ENCODE data around the gene LEF1. TPM values are rescaled to one million over a fixed set of nuclear protein-coding genes. Genes with fewer than 3 reads are reported as not detected.

Gene LEF1
- total RNA-seq, 1 donor from 2014 or later = 1.1 TPM

DNA sequence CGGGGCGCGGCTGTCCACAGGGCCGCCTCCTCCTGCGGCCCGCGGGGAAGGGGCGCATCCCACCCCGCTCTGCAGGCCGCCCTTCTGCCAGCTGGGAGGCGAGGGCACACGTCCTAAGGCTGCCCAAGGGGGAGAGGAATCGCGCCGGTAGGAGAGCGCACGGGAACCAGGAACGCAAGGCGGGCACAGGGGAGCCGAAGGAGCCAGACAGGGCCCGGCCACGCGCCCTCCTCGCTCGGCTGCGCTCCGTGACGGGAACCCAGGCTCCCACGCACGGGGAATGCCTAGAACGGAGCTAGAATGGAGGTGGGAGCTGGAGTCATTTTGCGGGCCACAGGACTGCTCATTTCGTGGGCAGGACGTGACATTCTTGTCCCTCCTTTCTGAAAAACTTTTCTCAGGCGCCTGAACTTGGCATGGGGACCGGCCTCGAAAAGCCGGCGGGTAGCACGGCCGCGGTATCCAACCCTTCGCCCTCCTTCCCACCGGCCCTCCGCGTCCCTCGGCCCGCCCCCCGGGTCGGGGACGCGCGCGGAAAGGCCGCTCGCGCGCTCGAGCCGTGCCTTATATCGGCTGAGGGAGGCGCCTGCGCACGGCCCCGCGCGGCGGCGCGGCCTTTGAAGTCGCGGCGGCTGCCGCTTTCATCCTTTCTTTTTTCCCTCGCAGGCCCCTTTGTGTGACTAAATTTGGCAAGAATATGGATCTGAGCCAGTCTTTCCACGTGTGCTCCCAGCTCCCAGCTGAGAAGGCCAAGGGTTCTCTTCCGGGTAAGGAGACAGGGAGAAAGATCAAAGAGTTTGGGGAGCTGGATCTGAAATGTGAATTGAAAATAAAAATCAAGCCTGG is 4.2 kb upstream of the LEF1 start:
- Mint-ChIP-seq H3K4me1 (peaks cover 42% of the 10 kb centered on the region), H3K27ac (no peak overlapping the region), H3K4me3 (peak overlapping the region; percentile 82), H3K9me3 (no peaks in the 10 kb centered on the region), H3K36me3 (ENCODE audit: low read depth) (no peaks in the 10 kb centered on the region), H3K27me3 (peaks cover 52% of the 10 kb centered on the region)
- CTCF ChIA-PET = no interaction called here
- POLR2A ChIA-PET = interaction anchor here (0.6 kb wide), 1 partner anchor 47 kb away, joined by 3 read pairs; no protein-coding TSS in a partner anchor
- ATAC-seq (ENCODE audit: low read depth) (peak; percentile 63), DNase-seq (peak; percentile 26)
- intact Hi-C loops (cut with micrococcal nuclease) = loop anchor here (5.0 kb wide), 2 partner anchors 141 to 399 kb away; no protein-coding TSS in a partner anchor
- TF ChIP-seq, protein P1, sequence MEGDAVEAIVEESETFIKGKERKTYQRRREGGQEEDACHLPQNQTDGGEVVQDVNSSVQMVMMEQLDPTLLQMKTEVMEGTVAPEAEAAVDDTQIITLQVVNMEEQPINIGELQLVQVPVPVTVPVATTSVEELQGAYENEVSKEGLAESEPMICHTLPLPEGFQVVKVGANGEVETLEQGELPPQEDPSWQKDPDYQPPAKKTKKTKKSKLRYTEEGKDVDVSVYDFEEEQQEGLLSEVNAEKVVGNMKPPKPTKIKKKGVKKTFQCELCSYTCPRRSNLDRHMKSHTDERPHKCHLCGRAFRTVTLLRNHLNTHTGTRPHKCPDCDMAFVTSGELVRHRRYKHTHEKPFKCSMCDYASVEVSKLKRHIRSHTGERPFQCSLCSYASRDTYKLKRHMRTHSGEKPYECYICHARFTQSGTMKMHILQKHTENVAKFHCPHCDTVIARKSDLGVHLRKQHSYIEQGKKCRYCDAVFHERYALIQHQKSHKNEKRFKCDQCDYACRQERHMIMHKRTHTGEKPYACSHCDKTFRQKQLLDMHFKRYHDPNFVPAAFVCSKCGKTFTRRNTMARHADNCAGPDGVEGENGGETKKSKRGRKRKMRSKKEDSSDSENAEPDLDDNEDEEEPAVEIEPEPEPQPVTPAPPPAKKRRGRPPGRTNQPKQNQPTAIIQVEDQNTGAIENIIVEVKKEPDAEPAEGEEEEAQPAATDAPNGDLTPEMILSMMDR (IDR thresholded peaks at IDR 0.05) = no peak

DNA sequence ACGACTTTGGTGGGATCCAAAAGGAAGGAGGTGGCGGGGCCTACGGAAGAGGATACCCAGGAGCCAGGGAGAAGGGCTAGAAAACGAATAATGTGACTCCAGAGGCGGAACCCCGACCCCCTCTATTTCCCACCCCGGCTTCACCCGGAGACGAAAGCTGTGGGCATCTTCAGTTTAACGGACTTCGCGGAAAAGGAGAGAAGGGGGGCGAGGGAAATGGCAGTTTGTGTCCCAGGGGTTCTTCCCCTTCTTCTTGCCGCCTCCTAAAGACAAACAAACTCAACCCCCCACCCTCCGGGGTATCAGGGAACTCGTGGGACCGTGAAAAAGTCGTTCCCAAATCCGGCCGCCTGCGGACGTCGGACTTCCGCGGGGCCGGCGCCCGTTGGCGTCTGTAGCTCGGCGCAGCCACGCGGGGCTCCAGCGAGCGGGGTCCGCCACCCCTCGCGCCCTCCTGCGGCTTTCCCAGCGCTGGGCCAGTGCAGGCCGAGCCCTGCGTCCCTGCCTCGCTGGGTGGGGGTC is 3.6 kb upstream of the LEF1 start:
- Mint-ChIP-seq H3K27me3 (peaks cover 56% of the 10 kb centered on the region), H3K36me3 (ENCODE audit: low read depth) (no peaks in the 10 kb centered on the region), H3K9me3 (no peaks in the 10 kb centered on the region), H3K27ac (no peak overlapping the region), H3K4me3 (peak overlapping the region; percentile 55), H3K4me1 (peaks cover 46% of the 10 kb centered on the region)
- ATAC-seq (ENCODE audit: low read depth) (peak; percentile 40), DNase-seq (peak; percentile 22)
- POLR2A ChIA-PET = no interaction called here
- TF ChIP-seq, protein P1 (IDR thresholded peaks at IDR 0.05) = no peak
- CTCF ChIA-PET = interaction anchor here (0.5 kb wide), 1 partner anchor 400 kb away, joined by 4 read pairs; no protein-coding TSS in a partner anchor
- intact Hi-C loops (cut with micrococcal nuclease) = loop anchor here (5.0 kb wide), 2 partner anchors 140 to 400 kb away; no protein-coding TSS in a partner anchor

DNA sequence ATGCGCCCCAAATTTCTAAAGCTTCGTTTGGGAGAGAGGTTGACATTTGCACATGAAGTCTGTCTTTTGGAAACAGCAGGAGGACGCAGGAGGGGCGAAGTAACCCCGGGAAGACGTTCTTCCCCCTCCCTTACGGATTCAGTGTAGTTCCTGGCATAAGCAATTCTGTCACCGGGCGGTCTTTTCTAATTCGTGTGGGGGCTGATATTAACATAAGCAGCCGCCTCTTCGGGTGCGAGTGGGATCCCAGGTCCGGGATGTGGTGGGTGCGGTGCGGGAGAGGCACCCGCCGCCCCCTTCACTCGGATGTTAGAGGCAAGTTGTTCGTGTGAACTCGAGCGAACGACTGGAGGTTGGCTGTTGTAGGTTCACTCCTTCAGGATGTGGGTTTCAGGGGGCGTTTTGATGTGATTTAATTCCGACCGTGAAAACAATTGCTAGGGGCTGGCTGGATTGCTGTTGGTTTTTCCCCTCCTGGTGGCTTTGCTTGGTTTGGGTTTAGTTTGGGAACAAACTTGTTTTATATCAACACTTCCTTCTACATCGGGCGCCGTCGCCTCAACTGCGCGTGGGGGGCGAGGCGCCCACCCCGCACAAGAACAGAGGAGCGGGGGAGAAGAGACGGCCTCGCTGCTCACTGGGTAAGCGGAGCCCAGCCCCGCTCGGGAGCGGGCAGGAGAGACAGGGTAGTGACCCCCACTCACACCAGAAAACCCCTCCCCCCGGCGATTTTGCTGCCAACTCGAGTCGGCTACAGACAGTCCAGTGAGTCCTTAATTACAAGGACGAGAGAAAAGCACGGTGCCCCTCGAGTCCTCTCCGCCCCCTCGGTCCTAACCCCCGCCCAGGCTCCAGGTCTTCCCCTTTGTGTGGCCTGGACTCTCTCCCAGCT is 2.9 kb upstream of the LEF1 start:
- Mint-ChIP-seq H3K9me3 (no peaks in the 10 kb centered on the region), H3K4me1 (peaks cover 51% of the 10 kb centered on the region), H3K4me3 (peak overlapping the region; percentile 56), H3K36me3 (ENCODE audit: low read depth) (no peaks in the 10 kb centered on the region), H3K27me3 (peaks cover 58% of the 10 kb centered on the region), H3K27ac (no peak overlapping the region)
- POLR2A ChIA-PET = no interaction called here
- DNase-seq (no peak), ATAC-seq (ENCODE audit: low read depth) (no peak)
- CTCF ChIA-PET = interaction anchor here (0.5 kb wide), 1 partner anchor 401 kb away, joined by 4 read pairs; no protein-coding TSS in a partner anchor
- intact Hi-C loops (cut with micrococcal nuclease) = loop anchor here (2.0 to 5.0 kb wide), 3 partner anchors 139 to 401 kb away; partner anchors contain the start of gene HADH
- TF ChIP-seq, protein P1 (IDR thresholded peaks at IDR 0.05) = no peak

DNA sequence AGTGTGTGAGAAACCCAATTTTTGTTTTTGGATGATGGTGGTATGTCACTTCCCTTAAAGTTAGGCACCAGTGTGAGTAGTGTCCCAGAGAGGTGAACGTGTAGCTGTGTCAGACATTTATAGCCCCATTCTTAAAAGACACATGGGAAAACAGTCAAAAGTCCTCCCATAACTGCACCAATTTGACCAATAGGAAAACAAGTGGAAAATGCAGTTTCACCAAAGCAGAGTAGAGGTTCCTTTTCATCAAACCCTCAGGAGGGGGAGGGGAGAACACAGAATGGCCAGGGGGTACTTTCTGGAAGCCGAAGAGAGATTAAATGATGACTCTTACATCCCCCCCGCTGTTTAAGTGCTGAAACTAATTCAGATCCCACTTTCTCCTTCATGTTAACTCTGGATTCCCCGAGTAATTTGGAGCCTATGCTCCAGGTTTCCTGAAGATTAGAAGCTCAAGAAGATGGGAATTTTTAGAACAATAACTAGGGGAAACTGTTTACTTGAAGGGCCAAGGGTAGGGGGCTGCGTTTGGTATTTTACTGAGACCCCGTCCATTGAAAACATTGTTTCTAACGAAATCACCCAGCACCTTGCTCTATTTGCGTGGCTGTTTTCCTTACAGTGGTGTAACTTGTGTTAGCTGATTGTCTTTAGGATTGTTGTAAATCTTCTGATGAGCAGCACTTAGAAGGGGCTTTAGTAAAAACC is 2.1 kb upstream of the LEF1 start:
- Mint-ChIP-seq H3K36me3 (ENCODE audit: low read depth) (no peaks in the 10 kb centered on the region), H3K4me1 (peaks cover 59% of the 10 kb centered on the region), H3K27ac (no peak overlapping the region), H3K9me3 (no peaks in the 10 kb centered on the region), H3K4me3 (peak overlapping the region; percentile 56), H3K27me3 (peaks cover 59% of the 10 kb centered on the region)
- POLR2A ChIA-PET = no interaction called here
- DNase-seq (no peak), ATAC-seq (ENCODE audit: low read depth) (no peak)
- CTCF ChIA-PET = no interaction called here
- TF ChIP-seq, protein P1 (IDR thresholded peaks at IDR 0.05) = no peak
- intact Hi-C loops (cut with micrococcal nuclease) = loop anchor here (2.0 to 5.0 kb wide), 3 partner anchors 138 to 402 kb away; partner anchors contain the start of gene HADH
